CD4-positive, CD25-positive, alpha-beta regulatory T cell (primary cell): ENCODE results near the gene NTF3. TPM values are rescaled to one million over a fixed set of nuclear protein-coding genes. Genes with fewer than 3 reads are reported as not detected.

Experiments
- ATAC-seq, 2 donors: fragments of 150-1000 bp; cut with Tn5 transposase; one replicate each; pipeline ENCODE4 v1.10.0; 2021; ENCODE audit warnings: low read depth in 2 of 2, moderate number of reproducible peaks in 2 of 2, moderate library complexity in 1 of 2
- DNase-seq, 3 donors: peaks; one replicate each; pipeline versions ENCODE4 v3.0.0 to v3.0.0-alpha.2; 2012 to 2022; ENCODE audit warnings: mixed read lengths in 1 of 3
- H3K27ac ChIP-seq: one replicate; pipeline ENCODE4 v1.7.0; 2013; ENCODE audit warnings: mild to moderate bottlenecking, low read length; ENCODE audit not compliant: insufficient read depth, poor library complexity, severe bottlenecking
- H3K27me3 ChIP-seq: one replicate; pipeline ENCODE4 v1.7.0; 2013; ENCODE audit warnings: low read length; ENCODE audit not compliant: control insufficient read depth, insufficient read depth
- H3K36me3 ChIP-seq: one replicate; pipeline ENCODE4 v1.7.0; 2013; ENCODE audit warnings: mild to moderate bottlenecking, low read length, moderate library complexity; ENCODE audit not compliant: control insufficient read depth, insufficient read depth
- H3K4me1 ChIP-seq: 2 replicates; pipeline ENCODE4 v1.7.0; 2013; ENCODE audit warnings: mild to moderate bottlenecking, low read length; ENCODE audit not compliant: insufficient read depth, control insufficient read depth, poor library complexity, severe bottlenecking
- H3K4me3 ChIP-seq: one replicate; pipeline ENCODE4 v1.7.0; 2013; ENCODE audit warnings: low read depth, mild to moderate bottlenecking, low read length, moderate library complexity
- H3K9me3 ChIP-seq, 2 experiments: 1 replicate in 1 of 2; 2 replicates in 1 of 2; pipeline ENCODE4 v1.7.0; 2013; ENCODE audit warnings: low read length in 2 of 2, mild to moderate bottlenecking in 1 of 2, moderate library complexity in 1 of 2; ENCODE audit not compliant: control insufficient read depth in 2 of 2
- H3K27ac Mint-ChIP-seq, 3 donors: one replicate each; pipeline ENCODE4 v1.8.0; 2020 to 2022; ENCODE audit warnings: mild to moderate bottlenecking in 3 of 3, mixed read lengths in 3 of 3, moderate library complexity in 2 of 3
- H3K27me3 Mint-ChIP-seq: one replicate; pipeline ENCODE4 v1.8.0; 2022; ENCODE audit warnings: mild to moderate bottlenecking, mixed read lengths
- H3K36me3 Mint-ChIP-seq: one replicate; pipeline ENCODE4 v1.8.0; 2020; ENCODE audit warnings: mixed read lengths
- H3K4me1 Mint-ChIP-seq, 4 donors: one replicate each; pipeline ENCODE4 v1.8.0; 2020 to 2022; ENCODE audit warnings: mixed read lengths in 4 of 4, mild to moderate bottlenecking in 1 of 4
- H3K4me3 Mint-ChIP-seq, 4 donors: one replicate each; pipeline ENCODE4 v1.8.0; 2020 to 2022; ENCODE audit warnings: mild to moderate bottlenecking in 4 of 4, mixed read lengths in 4 of 4, moderate library complexity in 3 of 4
- H3K9me3 Mint-ChIP-seq, 7 donors: one replicate each; pipeline ENCODE4 v1.8.0; 2020 to 2022; ENCODE audit warnings: mixed read lengths in 7 of 7, mild to moderate bottlenecking in 3 of 7, moderate library complexity in 2 of 7
- polyA plus RNA-seq, 4 donors: library from polyadenylated mRNA; unstranded; fragments of 300-500 nt; fragmentation: Illumina TruSeq; gene quantifications; one replicate each; pipeline ENCODE4 v1.2.3, GENCODE V29; 2021
- total RNA-seq: library from RNA; stranded (reverse); gene quantifications from one replicate; pipeline ENCODE4 v1.2.3, GENCODE V29; 2022

Gene NTF3
- total and polyA plus RNA-seq, 5 donors from 2014 or later: not detected

- H3K9me3 Mint-ChIP-seq: peaks cover 0 to 4% (median 0%) of the 10 kb centered on the region in 7 donors
- no peak overlapping the region for H3K4me3 Mint-ChIP-seq
These were observed 9.8 kb downstream of the NTF3 start for GRCh38 chr12:5441497-5442236.

GRCh38 chr12:5442251-5443006, 10.5 kb downstream of the NTF3 start:
- Mint-ChIP-seq H3K36me3 (no peaks in the 10 kb centered on the region), H3K27me3 (peaks cover 6% of the 10 kb centered on the region)

More at GRCh38 chr12:5441497-5442236, 9.8 kb downstream of the NTF3 start:
- Mint-ChIP-seq H3K36me3 (no peaks in the 10 kb centered on the region), H3K27me3 (peaks cover 6% of the 10 kb centered on the region), H3K4me1 (no peaks in the 10 kb centered on the region), H3K27ac (no peak overlapping the region)
- no peaks in the 10 kb centered on the region for H3K9me3 ChIP-seq
- DNase-seq: no peak
- no peak overlapping the region for H3K4me3 ChIP-seq
- H3K27ac ChIP-seq: no peak overlapping the region
- no peak for ATAC-seq
- no peaks in the 10 kb centered on the region for H3K36me3 ChIP-seq
- no peaks in the 10 kb centered on the region for H3K4me1 ChIP-seq
- peaks cover 5% of the 10 kb centered on the region for H3K27me3 ChIP-seq

GRCh38 chr12:5444520-5444919, 12.6 kb downstream of the NTF3 start:
- no peaks in the 10 kb centered on the region for H3K4me1 ChIP-seq
- H3K36me3 ChIP-seq: no peaks in the 10 kb centered on the region
- DNase-seq (no peak), ATAC-seq (no peak)
- Mint-ChIP-seq H3K4me3 (no peak overlapping the region), H3K36me3 (no peaks in the 10 kb centered on the region), H3K9me3 (peaks cover 0 to 3% (median 0%) of the 10 kb centered on the region in 7 donors), H3K4me1 (peaks cover 0 to 2% (median 0%) of the 10 kb centered on the region in 4 donors), H3K27ac (peak overlapping the region in 1 of 3 donors; percentile 50), H3K27me3 (peaks cover 6% of the 10 kb centered on the region)
- H3K27ac ChIP-seq: no peak overlapping the region
- H3K4me3 ChIP-seq: no peak overlapping the region
- H3K27me3 ChIP-seq: peaks cover 2% of the 10 kb centered on the region
- H3K9me3 ChIP-seq: no peaks in the 10 kb centered on the region

More at GRCh38 chr12:5442251-5443006, 10.5 kb downstream of the NTF3 start:
- no peak overlapping the region for H3K27ac Mint-ChIP-seq
- no peaks in the 10 kb centered on the region for H3K36me3 ChIP-seq
- H3K4me1 Mint-ChIP-seq: no peaks in the 10 kb centered on the region
- ATAC-seq (no peak), DNase-seq (peak in 1 of 3 donors; percentile 5)
- peaks cover 0 to 4% (median 0%) of the 10 kb centered on the region in 7 donors for H3K9me3 Mint-ChIP-seq
- H3K27ac ChIP-seq: no peak overlapping the region
- H3K9me3 ChIP-seq: no peaks in the 10 kb centered on the region
- H3K4me3 Mint-ChIP-seq: no peak overlapping the region
- H3K27me3 ChIP-seq: peaks cover 5% of the 10 kb centered on the region
- H3K4me3 ChIP-seq: no peak overlapping the region
- no peaks in the 10 kb centered on the region for H3K4me1 ChIP-seq

- Histone ChIP-seq H3K9me3 (no peaks in the 10 kb centered on the region), H3K27ac (no peak overlapping the region), H3K36me3 (no peaks in the 10 kb centered on the region), H3K27me3 (no peaks in the 10 kb centered on the region), H3K4me1 (no peaks in the 10 kb centered on the region), H3K4me3 (no peak overlapping the region)
- peaks cover 0 to 3% (median 0%) of the 10 kb centered on the region in 7 donors for H3K9me3 Mint-ChIP-seq
- no peaks in the 10 kb centered on the region for H3K27me3 Mint-ChIP-seq
- no peak overlapping the region for H3K27ac Mint-ChIP-seq
- no peaks in the 10 kb centered on the region for H3K36me3 Mint-ChIP-seq
- H3K4me3 Mint-ChIP-seq: no peak overlapping the region
- ATAC-seq (no peak), DNase-seq (no peak)
- peaks cover 0 to 2% (median 0%) of the 10 kb centered on the region in 4 donors for H3K4me1 Mint-ChIP-seq
These were observed 15.4 kb downstream of the NTF3 start for GRCh38 chr12:5447320-5447719.

- H3K27ac Mint-ChIP-seq: no peak overlapping the region
- no peak overlapping the region for H3K27ac ChIP-seq
- H3K4me3 ChIP-seq: no peak overlapping the region
- no peaks in the 10 kb centered on the region for H3K27me3 Mint-ChIP-seq
- H3K4me1 Mint-ChIP-seq: peaks cover 0 to 2% (median 0%) of the 10 kb centered on the region in 4 donors
- H3K4me1 ChIP-seq: no peaks in the 10 kb centered on the region
- H3K9me3 ChIP-seq: no peaks in the 10 kb centered on the region
- no peaks in the 10 kb centered on the region for H3K27me3 ChIP-seq
- H3K36me3 Mint-ChIP-seq: no peaks in the 10 kb centered on the region
- DNase-seq (no peak), ATAC-seq (no peak)
- H3K36me3 ChIP-seq: no peaks in the 10 kb centered on the region
- H3K9me3 Mint-ChIP-seq: peaks cover 0 to 3% (median 0%) of the 10 kb centered on the region in 7 donors
- no peak overlapping the region for H3K4me3 Mint-ChIP-seq
These were observed 19.3 kb downstream of the NTF3 start for GRCh38 chr12:5451251-5451650.

- no peaks in the 10 kb centered on the region for H3K27me3 ChIP-seq
These were observed 20.7 kb downstream of the NTF3 start for GRCh38 chr12:5452569-5452968.

DNA sequence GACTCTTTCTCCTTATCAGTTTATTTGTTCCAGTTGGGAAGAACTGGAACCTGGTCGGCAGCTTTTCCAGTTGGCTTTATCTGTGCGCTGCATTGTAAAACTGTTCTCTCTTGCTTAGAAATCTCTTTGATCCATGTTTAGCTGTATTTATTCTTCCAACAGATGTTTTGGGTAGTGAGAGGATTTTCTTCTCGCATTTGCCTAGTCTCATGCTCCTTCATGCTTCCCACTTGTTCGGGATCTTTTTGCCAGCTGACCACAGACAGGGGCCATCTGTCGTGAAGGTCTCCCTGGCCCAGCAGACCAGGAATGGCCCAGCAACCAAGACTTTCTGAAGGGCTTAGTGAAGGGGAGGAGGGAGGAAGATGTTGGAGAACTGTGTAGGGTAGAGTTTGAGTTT, 21.6 kb downstream of the NTF3 start:
- Mint-ChIP-seq H3K27ac (no peak overlapping the region), H3K4me3 (no peak overlapping the region)
- ATAC-seq: no peak

More at GRCh38 chr12:5452569-5452968, 20.7 kb downstream of the NTF3 start:
- H3K9me3 ChIP-seq: no peaks in the 10 kb centered on the region
- no peak for ATAC-seq
- H3K4me1 ChIP-seq: no peaks in the 10 kb centered on the region
- Mint-ChIP-seq H3K36me3 (no peaks in the 10 kb centered on the region), H3K4me3 (no peak overlapping the region), H3K27ac (no peak overlapping the region), H3K27me3 (no peaks in the 10 kb centered on the region), H3K9me3 (peaks cover 0 to 3% (median 0%) of the 10 kb centered on the region in 7 donors), H3K4me1 (peaks cover 0 to 6% (median 1%) of the 10 kb centered on the region in 4 donors)
- H3K36me3 ChIP-seq: no peaks in the 10 kb centered on the region
- H3K27ac ChIP-seq: no peak overlapping the region
- no peak overlapping the region for H3K4me3 ChIP-seq
- no peak for DNase-seq

More for the DNA sequence above, 21.6 kb downstream of the NTF3 start:
- Mint-ChIP-seq H3K4me1 (peaks cover 0 to 6% (median 1%) of the 10 kb centered on the region in 4 donors), H3K9me3 (peaks cover 0 to 3% (median 0%) of the 10 kb centered on the region in 7 donors), H3K27me3 (peaks cover 6% of the 10 kb centered on the region), H3K36me3 (no peaks in the 10 kb centered on the region)
- Histone ChIP-seq H3K36me3 (no peaks in the 10 kb centered on the region), H3K4me3 (no peak overlapping the region), H3K9me3 (no peaks in the 10 kb centered on the region), H3K27ac (no peak overlapping the region), H3K4me1 (no peaks in the 10 kb centered on the region), H3K27me3 (no peaks in the 10 kb centered on the region)
- no peak for DNase-seq
